ENCODE measurements around the gene HOXC5.
A peak's percentile ranks its signal among the peaks of the same experiment; 100 is the strongest.

DNA sequence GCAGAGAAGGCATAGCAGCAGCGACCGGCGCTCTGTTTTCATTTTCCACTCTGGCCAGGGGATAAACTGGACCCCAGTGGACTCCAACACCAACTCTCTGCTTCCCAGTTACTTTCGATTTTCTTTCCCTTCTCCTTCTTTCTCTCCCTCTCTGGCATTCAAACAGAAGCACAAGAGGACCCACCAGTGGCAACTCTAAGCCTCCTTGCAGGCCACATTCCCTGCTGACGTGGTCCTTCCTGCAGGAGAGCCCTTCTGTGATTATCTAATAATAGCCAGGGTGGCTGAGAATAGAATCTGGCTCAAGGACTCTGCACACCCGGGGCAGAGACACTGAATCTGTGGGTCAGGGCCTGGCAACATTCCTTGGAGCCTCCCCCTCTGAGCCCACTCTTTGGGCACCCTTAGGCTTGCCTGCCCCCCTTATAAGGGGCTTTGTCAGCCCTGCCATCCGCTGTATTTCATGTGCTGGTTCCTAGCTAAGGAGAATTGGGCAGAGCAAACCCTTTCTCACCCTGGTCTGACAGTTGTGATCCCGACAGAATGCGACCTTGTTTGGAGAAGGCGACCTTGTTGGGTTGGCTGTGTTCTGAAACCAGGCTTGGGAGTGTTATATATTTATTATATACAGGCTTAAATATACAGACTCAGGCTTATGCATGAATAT, 12.8 kb upstream of the HOXC5 start:
- TF ChIP-seq, protein P1, sequence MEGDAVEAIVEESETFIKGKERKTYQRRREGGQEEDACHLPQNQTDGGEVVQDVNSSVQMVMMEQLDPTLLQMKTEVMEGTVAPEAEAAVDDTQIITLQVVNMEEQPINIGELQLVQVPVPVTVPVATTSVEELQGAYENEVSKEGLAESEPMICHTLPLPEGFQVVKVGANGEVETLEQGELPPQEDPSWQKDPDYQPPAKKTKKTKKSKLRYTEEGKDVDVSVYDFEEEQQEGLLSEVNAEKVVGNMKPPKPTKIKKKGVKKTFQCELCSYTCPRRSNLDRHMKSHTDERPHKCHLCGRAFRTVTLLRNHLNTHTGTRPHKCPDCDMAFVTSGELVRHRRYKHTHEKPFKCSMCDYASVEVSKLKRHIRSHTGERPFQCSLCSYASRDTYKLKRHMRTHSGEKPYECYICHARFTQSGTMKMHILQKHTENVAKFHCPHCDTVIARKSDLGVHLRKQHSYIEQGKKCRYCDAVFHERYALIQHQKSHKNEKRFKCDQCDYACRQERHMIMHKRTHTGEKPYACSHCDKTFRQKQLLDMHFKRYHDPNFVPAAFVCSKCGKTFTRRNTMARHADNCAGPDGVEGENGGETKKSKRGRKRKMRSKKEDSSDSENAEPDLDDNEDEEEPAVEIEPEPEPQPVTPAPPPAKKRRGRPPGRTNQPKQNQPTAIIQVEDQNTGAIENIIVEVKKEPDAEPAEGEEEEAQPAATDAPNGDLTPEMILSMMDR (IDR thresholded peaks at IDR 0.05 in 4 of 5, conservative IDR thresholded peaks at IDR 0.05 in 1 of 5) = no peak
- TF ChIP-seq POLR2A (IDR thresholded peaks at IDR 0.05) = peak; percentile 58 to 71
